GM12892 (cell line): Measurements from ENCODE around the gene RNF17.
A peak's percentile ranks its signal among the peaks of the same experiment; 100 is the strongest.

Source experiments
- DNase-seq: peaks from one replicate; pipeline ENCODE4 v3.0.0; 2011; ENCODE audit not compliant: insufficient read length
- FAIRE-seq: peaks from 2 replicates; lab custom pipeline; 2011; peaks lifted over from hg19 to GRCh38; lab: Jason Lieb, UNC
- POLR2A ChIP-seq: IDR thresholded peaks from 2 replicates; pipeline ENCODE4 v1.6.1; 2011; ENCODE audit warnings: low read depth, low read length, control low read depth
- POLR2AphosphoS5 ChIP-seq: IDR thresholded peaks from 2 replicates; pipeline ENCODE4 v1.6.1; 2011; ENCODE audit warnings: low read depth, low read length, control low read depth
- TAF1 ChIP-seq: IDR thresholded peaks from 2 replicates; pipeline ENCODE4 v1.6.1; 2011; ENCODE audit warnings: low read depth, mild to moderate bottlenecking, control low read depth, low read length, borderline replicate concordance

The RNF17 gene

GRCh38 chr13:24744247-24744646 is 19.7 kb upstream of the RNF17 start:
- DNase-seq: no peak
- no peak for FAIRE-seq
- TF ChIP-seq TAF1: no peak
- TF ChIP-seq POLR2A: no peak
- no peak for TF ChIP-seq POLR2AphosphoS5

GRCh38 chr13:24745516-24745860 is 18.5 kb upstream of the RNF17 start:
- no peak for DNase-seq
- no peak for FAIRE-seq
- TF ChIP-seq POLR2AphosphoS5: no peak
- no peak for TF ChIP-seq TAF1

GRCh38 chr13:24745861-24746617 is 17.9 kb upstream of the RNF17 start:
- no peak for FAIRE-seq

GRCh38 chr13:24746618-24747247 is 17.2 kb upstream of the RNF17 start:
- no peak for FAIRE-seq
- TF ChIP-seq TAF1: no peak
- no peak for DNase-seq

More at GRCh38 chr13:24745861-24746617, 17.9 kb upstream of the RNF17 start:
- DNase-seq: no peak
- TF ChIP-seq POLR2AphosphoS5 (no peak), POLR2A (no peak), TAF1 (no peak)

- no peak for TF ChIP-seq POLR2AphosphoS5
- no peak for TF ChIP-seq POLR2A
- no peak for TF ChIP-seq TAF1
- FAIRE-seq (peak; percentile 33), DNase-seq (no peak)
Measured at GRCh38 chr13:24747248-24748060, 16.5 kb upstream of the RNF17 start.

GRCh38 chr13:24748061-24748400 is 15.9 kb upstream of the RNF17 start:
- peak; percentile 5 for FAIRE-seq

GRCh38 chr13:24759197-24759596 is 4.8 kb upstream of the RNF17 start:
- FAIRE-seq (no peak), DNase-seq (no peak)
- no peak for TF ChIP-seq POLR2AphosphoS5
- TF ChIP-seq POLR2A: no peak
- TF ChIP-seq TAF1: no peak

More at GRCh38 chr13:24748061-24748400, 15.9 kb upstream of the RNF17 start:
- DNase-seq: no peak
- TF ChIP-seq POLR2AphosphoS5 (no peak), TAF1 (no peak), POLR2A (no peak)

- no peak for TF ChIP-seq POLR2A
- no peak for TF ChIP-seq TAF1
- TF ChIP-seq POLR2AphosphoS5: no peak
- no peak for FAIRE-seq
Measured at GRCh38 chr13:24764276-24764630, 284 bp downstream of the RNF17 start.

GRCh38 chr13:24777171-24777570 is 13.2 kb downstream of the RNF17 start:
- FAIRE-seq (no peak), DNase-seq (no peak)
- TF ChIP-seq POLR2A: no peak
- no peak for TF ChIP-seq TAF1
- TF ChIP-seq POLR2AphosphoS5: no peak

More at GRCh38 chr13:24764276-24764630, 284 bp downstream of the RNF17 start:
- DNase-seq: no peak

GRCh38 chr13:24784319-24784718 is 20.4 kb downstream of the RNF17 start:
- DNase-seq (no peak), FAIRE-seq (no peak)
- TF ChIP-seq TAF1 (no peak), POLR2A (no peak), POLR2AphosphoS5 (no peak)

- DNase-seq: no peak
- no peak for TF ChIP-seq POLR2AphosphoS5
- TF ChIP-seq POLR2A: no peak
- no peak for TF ChIP-seq TAF1
- FAIRE-seq: no peak
Measured at GRCh38 chr13:24788538-24788937, 24.6 kb downstream of the RNF17 start.

- no peak for DNase-seq
- FAIRE-seq: no peak
- TF ChIP-seq POLR2AphosphoS5 (no peak), TAF1 (no peak), POLR2A (no peak)
Measured at GRCh38 chr13:24802074-24802473, 38.1 kb downstream of the RNF17 start.
